Measurements from ENCODE around the gene LDB2.
"Not testable (repeated sequence)": the region's sequence is repeated elsewhere in the genome, so short reads cannot be mapped to it uniquely, and the experiment has no call there.

Gene LDB2

DNA sequence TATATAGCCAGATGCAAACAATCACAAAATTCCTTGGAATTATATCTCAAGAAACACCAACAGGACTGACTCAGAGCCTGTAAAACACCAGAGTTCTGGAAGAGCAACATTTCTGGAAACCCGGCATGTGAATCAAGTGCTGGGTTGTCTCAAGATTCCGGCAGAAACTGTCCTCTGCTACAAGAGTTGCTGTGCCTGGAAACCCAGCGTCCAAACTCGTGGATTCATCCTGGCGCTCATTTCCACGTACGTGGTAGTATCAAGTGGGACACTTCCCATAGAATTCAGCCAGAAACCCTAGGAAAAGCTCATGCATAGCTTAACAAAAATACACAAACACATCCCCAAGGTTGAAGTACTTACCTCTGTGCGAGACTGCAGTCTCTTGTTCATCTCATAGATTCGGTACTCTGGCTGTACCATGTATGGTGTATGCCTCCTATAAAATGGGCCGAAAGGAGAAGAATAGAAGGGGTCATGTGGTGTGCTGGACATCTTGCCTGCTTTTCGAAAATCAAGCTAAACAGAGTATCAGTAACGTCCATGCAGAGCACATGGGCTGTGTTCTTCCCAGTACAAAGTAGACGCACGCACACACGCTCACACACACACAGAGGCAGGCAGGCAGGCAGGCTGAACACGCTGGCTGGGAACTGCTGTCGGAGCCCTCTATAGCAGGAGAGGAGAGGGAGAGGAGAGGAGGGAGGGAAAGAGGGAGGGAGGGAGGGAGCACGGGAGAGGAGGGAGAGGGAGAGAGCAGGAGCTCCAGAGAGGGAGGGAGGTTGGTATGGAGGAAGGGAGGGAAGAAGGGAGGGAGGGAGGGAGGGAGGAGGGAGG, at the start of gene LDB2:
Gene LDB2 (minus strand): TSS at position 655 of the 837 bp plus-strand sequence.
- no peak for DNase-seq

DNA sequence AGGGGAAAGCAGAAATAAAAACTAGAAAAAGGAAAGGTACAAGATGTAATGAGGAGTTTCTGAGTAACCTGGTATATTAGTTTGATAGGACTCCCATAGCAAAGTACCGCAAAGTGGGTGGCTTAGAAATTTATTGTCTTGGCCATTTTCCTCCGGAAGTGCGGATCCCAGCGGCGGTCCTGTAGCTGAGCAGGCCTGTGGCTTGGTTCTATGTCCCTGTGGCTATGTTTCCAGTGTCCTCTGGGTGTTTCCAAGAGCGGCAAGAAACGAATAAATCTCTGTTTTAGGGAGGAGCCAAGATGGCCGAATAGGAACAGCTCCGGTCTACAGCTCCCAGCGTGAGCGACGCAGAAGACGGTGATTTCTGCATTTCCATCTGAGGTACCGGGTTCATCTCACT, 44.0 kb upstream of the LDB2 start:
- no peak for DNase-seq

DNA sequence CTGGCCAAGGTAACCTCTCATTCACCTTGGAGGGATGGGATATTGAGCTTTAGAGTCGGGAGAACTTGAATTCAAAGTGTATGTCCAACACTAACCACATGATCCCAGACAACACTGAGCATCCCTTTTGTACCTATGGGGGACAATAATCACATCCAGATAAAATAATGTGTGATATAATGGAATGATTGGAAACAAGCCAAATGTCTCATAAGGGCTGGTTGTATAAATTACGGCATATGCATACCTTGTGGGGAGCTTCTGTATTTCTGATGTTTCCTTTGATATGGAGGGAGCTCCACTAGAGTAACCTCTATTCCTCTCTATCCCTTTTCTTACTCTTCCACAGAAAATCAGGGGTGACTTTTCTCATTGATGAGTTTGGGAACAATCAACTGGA, 40.7 kb upstream of the LDB2 start:
- DNase-seq, result no peak

DNA sequence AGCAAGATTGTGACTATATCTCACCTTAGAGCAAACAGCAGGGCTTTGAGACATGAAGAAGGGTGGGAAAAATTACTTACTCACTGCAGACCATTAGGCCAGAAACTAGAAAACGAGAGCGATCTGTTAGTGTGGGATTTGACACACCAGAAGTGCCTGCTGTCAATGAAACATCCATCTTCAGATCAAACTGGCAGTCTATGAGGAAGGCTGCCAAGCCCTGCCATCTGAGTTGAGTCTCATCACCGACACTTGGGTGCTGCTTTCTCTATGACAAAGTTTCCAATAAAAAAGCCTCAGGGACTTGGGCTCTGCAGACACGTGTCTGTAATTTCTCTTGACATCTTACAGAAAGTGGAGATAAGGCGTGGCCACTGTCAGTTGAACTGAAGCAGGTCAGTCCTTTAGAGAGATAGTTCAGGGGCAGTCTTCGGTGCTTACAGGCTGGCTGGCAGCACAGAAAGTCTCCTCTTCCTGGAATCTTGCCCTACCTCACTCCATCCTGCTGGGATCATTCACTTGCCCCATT, 40.1 kb upstream of the LDB2 start:
- no peak for DNase-seq

DNA sequence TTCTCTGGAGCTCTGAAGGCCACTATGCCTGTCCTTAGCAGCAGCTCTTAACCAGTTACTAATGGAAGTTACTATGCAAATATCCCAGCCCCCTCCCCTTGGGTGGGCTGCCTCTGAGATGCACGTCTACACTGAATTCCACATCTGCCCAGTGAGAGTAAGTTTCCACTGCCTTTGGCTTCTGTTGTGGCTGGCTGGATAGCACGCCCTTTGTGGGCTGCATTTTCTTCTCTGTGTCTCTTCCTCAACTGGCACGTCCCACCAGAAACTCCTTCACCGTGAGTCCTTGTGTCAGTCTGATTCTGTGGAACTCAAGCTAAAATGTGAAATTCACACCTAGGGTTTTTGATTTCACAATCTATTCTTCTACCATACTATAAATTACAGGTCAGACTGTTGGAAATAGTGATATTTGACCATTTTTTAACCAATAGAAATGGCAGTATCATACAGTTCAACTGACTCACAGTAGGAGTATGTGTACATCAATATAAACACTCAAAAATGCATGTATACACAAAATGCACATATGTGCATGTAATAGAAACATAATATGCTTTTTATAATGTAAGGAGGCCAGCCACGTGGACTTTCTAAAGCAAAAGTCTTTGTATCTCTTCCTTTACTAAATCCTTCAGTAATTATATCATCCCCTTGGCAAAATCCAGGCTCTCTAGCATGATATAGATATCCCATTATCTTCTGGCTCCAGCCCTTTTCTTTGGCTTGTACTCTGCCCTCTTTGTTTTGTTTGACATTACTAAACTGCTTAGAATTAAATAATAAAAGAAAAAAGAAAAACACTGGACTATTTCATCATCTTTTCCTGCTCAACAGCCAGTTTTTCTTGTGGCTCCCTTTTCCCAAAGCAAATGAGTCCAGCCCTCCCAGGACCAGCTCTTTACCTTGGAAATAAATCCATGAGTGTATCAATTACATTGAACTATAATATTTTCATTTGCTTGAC, 33.2 kb upstream of the LDB2 start:
- no peak for DNase-seq

DNA sequence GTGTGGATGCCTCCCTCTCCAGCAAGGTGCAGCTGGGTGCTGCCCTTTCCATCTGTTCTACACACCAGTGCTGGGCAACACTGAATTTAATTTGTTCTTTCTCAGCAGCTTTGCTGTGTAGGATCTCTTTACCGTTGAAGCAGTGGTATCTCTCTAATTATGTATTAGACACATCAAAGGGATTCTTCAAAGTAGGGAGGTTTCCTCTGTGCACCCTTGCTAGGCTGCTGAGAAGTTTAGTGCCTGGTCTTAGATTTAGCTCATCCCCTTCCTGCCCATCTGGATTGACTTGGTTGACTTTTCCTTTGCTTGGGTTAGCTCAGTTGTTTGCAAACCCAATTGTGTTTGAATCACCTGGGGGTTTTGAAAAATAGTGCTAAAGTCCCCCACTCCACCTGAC, 27.8 kb upstream of the LDB2 start:
- DNase-seq, result no peak

DNA sequence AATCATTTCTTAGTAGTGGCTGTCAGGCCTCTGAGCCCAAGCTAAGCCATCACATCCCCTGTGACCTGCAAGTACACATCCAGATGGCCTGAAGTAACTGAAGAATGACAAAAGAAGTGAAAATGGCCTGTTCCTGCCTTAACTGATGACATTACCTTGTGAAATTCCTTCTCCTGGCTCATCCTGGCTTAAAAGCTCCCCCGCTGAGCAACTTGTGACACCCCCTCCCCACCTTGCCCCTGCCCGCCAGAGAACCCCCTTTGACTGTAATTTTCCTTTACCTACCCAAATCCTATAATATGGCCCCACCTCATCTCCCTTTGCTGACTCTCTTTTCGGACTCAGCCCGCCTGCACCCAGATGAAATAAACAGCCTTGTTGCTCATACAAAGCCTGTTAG, 20.3 kb upstream of the LDB2 start:
- not testable (repeated sequence) for DNase-seq

DNA sequence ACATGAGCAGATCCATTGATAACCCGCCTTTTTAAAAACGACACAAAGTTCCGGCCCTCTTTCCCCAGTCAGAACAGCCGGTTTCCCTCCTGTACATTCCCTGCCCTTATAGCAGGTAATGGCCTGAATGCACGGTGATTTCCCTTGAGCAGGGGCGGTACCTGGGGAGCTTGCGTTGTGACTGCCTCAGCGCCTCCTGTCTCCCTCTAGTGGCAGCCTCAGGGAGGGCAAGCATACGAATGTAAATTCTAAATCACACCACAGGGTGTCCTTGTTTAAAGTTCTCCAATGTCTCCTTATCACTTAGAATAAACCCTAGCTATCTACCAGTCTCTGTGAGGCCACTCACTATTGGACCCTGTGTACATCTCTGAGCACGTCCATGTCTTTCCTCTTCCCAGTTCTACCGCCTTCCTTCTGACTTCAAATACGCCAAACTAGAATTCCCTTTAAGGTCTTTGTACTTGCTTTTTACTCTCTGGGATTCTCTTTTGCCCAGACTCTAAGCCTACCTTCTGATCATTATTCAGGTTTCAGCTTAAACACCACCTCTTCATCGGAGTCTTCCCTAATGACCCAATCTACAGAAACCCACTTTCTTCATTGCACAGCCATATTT, 18.4 kb upstream of the LDB2 start:
- DNase-seq, result peak; percentile 61

DNA sequence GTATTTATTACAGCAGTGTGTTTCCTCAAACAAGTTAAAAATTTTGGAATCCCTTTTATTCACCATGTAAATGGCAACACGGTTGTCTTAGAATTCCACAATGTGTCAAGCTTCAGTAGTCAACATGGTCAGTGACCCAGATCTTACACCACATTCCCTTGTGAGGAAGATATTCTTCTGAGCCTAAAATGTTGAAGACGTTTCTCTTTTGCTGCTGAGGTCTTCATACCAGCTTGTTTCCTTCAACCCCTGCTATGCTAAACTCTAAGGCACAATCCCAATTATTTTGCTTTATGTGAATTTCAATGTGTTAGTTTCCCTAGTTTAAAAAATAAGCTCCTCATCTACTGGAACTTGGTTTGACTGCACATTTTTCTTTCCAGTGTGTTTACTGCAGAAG, 17.6 kb upstream of the LDB2 start:
- no peak for DNase-seq

DNA sequence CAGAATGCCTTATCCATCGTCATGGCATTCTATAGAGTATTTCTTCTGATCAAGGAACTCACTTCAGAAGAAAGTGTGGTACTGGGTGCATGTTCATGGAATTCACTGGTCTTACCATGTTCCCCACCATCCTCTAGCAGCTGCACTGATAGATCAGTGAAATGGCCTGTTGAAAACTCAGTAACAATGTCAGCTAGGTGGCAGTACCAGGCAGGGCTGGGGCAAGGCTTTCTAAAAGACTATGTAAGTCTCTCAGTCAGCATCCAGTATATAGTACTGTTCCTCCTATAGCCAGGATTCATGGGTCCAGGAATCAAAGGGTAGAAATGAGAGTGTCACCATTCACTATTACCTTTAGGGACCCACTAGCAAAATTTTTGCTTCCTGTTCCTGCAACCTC, 15.8 kb upstream of the LDB2 start:
- DNase-seq, result peak in 1 of 2 experiments; percentile 1

DNA sequence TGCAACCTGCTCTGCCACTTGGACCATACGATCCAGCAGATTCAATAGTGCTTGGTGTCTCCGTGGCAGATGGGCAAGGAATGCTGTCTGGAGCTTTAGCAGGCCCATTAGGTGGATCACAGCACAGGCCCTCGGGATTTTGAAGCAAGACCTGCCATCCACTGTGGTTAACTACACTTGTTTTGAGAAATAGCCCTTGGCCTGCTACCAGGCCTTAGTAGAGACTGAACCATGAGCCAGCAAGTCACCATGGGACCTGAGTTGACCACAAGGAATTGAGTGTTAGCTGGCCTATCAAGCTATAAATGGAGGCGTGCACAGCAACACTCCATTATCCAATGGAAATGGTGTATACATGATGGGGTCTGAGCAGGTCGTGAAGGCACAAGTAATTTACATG, 14.5 kb upstream of the LDB2 start:
- no peak for DNase-seq

DNA sequence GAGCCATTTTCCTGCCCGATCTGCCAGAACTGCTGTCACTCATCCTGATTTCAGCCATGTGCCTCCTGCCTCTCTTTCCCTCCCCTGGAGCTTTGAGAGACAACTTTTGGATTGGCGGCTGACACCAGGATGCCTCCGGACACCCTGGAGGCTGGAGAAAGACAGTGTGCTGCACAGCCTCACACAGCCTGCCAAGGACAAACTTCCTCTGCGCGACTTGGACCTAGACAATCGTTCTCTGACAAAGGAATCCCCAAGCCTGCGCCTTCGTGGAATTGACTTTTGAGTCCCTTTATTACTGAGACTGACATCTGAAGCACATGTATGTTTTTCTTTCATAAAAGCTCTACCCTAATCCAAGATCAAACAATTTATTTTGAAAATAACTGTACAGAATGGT, 10.8 kb upstream of the LDB2 start:
- no peak for DNase-seq

DNA sequence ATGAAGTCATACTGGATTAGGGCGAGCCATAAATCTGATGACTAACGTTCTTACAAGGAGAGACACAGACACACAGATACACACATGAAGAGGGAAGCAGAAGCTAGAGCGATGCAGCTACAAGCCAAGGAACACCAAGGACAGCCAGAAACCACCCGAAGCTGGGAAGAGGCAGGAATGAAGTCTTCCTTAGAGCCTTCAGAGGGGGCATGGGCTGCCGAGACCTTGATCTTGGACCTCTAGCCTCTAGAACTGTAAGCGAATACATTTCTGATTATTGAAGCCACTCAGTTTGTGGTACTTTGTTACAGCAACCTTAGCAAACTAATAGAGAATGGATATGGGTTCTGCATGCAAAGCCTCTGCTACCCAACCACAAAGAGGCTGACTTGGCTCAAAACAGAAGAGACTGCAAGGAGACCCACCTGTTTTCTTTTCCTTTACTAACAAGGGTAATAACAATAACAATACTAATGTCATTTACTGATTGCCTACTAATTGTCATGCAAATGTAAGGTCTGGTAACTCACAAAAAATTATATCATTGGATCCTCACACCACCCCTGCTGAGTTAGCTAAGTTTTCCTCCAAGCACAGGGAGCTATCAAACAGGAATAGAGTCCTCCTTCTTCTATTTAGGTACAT, 10.1 kb upstream of the LDB2 start:
- no peak for DNase-seq

DNA sequence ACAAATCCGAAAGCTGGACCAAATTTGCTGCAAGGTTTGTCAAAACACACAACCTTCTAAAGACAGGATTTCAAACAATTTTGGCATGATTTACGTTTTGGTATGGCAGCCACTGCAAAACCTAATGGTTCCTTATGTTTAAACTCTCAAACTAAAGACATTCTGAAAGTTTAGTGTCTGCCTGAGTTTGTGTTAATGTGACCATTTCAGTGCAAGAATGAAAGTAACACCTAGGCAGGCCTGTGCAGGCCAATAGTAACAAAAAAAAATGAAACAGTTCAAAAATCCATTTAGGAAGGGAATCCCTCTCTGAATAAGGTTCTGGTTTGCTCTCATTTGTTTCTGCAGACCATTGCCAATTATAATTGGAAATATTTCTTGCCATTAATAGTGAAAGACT, 1.9 kb upstream of the LDB2 start:
- DNase-seq, result no peak

DNA sequence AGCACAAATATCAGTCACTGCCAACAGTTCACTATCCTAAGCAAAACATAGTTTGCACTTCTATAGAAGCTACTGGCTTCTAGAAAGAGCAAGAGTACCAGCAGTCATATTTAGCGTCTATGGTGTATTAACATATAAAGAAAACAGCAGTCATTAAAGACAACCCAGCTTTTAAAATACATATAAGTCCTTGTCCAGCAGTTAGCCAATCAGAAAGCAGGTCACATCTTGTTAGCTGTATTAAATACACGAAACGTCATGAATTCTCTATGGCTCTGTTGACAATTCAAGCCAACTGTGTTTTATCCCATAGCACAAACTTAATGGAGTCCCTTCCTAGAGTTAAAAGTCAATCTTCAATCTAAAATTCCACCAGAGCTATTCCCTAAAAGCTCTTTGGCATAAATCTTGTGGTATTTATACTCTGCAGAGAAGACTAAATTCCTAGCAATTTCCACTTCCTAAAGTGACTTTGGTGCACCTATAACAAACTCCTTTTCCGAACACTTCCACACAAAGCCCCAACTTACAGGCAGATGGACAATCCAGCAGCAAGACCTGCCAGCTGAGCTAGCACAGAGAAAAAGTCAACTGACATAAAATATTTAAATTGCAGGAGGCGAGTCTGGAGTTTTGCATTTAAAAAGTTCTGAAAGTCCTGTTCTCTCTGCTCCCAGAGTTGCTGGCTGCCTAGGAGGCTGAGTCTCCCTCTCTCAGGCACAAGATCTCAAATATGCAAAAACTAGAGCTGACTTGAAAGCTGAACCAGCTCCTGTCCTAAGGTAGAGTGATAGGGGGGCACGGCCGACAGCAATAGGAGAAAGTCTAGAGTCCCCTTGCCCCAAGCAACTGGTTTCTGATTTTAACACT, 1.3 kb downstream of the LDB2 start:
- DNase-seq, result no peak

DNA sequence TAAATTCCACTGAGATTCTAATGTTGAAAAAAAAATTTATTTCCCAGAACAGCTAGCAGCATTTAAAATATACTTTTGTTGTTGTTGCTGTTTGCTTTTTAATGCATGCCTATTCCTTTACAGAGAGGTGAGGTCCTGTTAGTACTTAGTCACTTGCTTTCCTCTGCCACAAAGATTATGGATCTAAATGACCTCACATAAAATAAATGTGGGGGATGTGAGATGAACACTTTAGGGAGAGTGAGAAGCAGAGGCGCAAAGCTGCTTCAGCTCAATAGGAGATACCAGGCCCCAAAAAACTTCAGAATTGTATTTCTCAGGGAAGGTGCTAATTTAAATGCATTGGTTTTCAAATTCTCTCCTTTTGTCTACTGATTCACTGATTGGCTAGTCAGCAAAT, 4.0 kb downstream of the LDB2 start:
- DNase-seq, result no peak

DNA sequence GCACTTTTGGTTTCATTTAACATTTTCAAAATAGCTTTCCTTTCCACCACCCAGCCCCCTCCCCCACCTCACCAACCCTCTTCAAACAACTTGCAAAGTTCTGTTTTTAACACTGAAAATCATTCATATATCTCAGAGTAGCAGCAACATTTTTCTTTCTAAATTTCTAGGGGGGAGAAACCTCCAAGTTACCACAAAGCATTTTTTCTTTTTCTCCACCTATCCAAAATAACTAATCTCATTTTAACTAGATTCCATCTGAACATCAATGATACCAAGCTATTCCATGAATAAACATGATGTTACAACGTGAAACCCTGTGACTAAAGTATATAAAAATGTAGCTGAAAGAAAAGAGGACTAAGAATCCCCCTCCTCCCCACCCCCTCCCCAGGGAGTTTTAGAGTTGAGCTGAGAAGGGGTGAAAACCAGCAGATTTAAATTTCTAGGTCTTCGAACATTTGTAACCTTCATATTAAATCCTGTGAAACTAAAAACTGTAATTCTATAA, 5.2 kb downstream of the LDB2 start:
- no peak for DNase-seq

DNA sequence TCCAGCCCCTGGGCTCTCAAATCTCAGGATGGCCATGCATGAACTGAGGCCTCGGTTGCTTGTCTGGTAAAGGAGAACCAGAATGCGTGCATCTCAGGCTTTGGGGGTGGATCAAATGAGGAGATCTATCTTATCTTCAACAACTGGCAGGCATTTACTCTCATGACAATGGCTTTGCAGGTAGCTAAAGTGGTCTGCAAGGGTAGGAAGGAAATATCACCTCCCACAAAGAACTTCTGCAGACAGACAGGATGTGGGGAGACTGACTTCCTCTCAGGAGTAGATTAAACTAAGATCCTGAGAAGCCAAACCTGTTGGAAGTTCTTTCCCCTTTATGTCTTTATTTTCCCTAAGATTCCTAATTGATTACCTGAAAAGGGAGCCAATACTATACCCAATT, 7.8 kb downstream of the LDB2 start:
- DNase-seq, result no peak

DNA sequence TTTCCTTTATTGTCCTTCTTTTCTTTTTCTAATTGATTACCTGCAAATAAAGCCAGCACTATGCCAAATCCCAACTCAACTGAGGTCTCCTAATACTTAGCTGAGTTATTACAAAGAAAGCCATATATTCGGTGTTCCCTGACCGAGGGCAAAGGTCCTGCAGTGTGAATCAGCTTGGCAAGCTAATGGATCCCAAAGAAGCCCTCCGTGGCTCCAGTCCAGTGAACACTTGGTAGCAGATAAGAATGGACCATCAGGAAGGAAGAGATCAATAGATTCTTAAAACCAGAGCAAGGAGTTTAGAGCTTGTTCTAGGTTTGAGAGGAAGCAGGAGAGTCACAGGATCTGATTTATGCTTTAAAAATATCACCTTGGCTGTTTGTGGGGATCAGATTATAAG, 8.5 kb downstream of the LDB2 start:
- no peak for DNase-seq

DNA sequence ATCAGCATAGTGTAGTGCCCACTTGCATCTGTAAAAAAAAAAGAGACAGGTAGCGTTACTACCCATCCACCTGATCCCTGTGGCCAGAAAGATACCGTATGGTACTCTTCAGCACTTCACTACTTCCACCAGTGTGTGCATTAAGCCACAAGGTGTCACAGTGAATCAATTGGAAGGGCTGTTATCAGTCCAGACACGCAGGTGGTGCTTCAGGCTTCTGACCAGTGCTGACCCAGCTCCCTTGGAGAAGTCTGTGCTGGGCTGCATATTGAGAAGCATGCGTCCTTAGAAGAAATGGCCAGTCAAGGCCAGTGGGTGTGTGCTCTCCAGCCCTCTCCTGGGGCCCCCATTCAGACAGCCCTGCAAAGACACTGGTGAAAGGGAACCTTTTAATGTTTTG, 10.6 kb downstream of the LDB2 start:
- no peak for DNase-seq

DNA sequence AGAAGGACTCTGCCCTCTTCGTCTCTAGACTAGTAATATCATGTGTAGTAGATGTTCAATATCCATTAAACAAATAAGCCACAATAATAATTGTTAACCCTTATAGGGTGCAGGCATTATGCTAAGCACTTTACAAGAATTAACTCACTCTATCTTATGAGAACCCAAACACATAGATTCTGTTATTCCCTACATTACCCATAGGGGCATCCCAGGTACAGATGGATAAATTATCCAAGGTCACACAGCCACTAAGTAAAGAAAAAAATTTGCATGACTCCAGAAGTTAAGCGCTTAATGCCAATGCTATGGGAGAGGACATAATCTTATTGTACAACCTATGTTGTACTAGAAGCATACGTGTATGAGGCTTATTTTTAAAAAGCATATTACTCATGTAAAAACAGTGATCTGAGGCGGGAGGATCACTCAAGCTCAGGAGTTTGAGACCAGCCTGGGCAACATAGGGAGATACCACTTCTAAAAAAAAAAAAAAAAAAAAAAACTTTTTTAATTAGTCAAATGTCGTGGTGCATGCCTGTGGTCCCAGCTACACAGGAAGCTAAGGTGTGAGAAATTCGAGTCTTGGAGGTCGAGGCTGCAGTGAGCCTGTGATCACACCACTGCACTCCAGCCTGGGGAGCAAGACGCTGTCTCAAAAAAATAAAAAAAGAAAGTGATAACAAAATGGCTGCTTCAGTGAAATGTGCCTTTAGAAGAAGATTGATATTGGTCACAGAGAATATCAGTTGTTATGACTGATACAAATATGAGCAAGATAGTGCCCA, 13.6 kb downstream of the LDB2 start:
- no peak for DNase-seq

All from AML-193 (cell line).